Hepatocyte (in vitro differentiated cells): ENCODE results near the gene LEMD2.

Experiments
- EZH2 ChIP-seq: fragments of 200-600 bp; sonication (generic); IDR thresholded peaks from 2 replicates; pipeline ENCODE4 v1.6.1; 2016; ENCODE audit warnings: antibody characterized with exemption, mild to moderate bottlenecking, borderline replicate concordance
- EZH2phosphoT487 ChIP-seq: fragments of 200-600 bp; sonication (generic); IDR thresholded peaks from one replicate; pipeline ENCODE4 v1.6.1; 2018; ENCODE audit warnings: antibody characterized with exemption, mild to moderate bottlenecking, low read depth, moderate library complexity; ENCODE audit not compliant: unreplicated experiment, severe bottlenecking
- TF ChIP-seq, protein P1 (sequence below): fragments of 200-600 bp; sonication (generic); IDR thresholded peaks from 2 replicates; pipeline ENCODE4 v1.5.1; 2016; ENCODE audit warnings: antibody characterized with exemption, mild to moderate bottlenecking; ENCODE audit not compliant: poor library complexity

DNA sequence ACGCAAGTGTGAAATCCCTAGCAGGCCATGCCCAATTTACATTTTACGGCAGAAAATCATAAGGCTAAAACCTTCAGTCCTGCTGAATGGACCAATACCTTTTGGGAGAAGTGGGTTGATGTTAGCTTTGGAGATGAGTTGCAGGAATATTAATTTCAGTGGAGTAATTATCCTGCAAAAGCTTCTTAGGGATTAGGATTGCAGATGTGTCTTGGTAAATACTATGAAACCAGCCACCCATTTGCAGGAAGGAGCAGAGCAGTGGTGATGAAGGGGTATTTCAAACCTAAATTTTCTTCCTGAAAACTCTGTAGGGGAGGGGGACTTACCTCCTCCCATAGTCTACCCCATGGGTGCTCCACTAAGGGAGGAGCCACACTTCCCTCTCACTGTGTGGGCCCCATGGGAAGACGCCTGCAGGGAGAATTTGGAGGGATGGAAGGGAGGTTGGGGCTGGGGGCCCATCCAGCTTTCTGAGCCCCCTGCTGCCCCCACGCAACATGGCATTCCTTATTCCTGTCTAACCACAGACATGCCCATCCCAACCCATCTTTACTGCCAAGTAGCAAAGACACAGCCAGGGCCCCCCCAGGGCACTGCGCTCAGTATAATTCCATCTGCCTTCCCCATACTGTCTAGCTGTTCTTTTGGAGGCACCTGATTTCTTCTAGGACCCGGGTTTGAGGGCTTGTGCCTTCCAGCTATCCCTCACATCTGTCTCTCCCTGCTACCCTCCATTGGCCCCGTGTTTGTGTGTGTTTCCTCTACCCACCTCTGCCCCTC, 62.8 kb downstream of the LEMD2 start:
- TF ChIP-seq EZH2phosphoT487 = no peak
- TF ChIP-seq, protein P1, sequence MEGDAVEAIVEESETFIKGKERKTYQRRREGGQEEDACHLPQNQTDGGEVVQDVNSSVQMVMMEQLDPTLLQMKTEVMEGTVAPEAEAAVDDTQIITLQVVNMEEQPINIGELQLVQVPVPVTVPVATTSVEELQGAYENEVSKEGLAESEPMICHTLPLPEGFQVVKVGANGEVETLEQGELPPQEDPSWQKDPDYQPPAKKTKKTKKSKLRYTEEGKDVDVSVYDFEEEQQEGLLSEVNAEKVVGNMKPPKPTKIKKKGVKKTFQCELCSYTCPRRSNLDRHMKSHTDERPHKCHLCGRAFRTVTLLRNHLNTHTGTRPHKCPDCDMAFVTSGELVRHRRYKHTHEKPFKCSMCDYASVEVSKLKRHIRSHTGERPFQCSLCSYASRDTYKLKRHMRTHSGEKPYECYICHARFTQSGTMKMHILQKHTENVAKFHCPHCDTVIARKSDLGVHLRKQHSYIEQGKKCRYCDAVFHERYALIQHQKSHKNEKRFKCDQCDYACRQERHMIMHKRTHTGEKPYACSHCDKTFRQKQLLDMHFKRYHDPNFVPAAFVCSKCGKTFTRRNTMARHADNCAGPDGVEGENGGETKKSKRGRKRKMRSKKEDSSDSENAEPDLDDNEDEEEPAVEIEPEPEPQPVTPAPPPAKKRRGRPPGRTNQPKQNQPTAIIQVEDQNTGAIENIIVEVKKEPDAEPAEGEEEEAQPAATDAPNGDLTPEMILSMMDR = no peak
- no peak for TF ChIP-seq EZH2
